Measurements from ENCODE around the gene PIGK. TPM values are rescaled to one million over a fixed set of nuclear protein-coding genes. Genes with fewer than 3 reads are reported as not detected.

Gene PIGK
- 27.6 and 35.1 TPM in 2 replicates for total RNA-seq

DNA sequence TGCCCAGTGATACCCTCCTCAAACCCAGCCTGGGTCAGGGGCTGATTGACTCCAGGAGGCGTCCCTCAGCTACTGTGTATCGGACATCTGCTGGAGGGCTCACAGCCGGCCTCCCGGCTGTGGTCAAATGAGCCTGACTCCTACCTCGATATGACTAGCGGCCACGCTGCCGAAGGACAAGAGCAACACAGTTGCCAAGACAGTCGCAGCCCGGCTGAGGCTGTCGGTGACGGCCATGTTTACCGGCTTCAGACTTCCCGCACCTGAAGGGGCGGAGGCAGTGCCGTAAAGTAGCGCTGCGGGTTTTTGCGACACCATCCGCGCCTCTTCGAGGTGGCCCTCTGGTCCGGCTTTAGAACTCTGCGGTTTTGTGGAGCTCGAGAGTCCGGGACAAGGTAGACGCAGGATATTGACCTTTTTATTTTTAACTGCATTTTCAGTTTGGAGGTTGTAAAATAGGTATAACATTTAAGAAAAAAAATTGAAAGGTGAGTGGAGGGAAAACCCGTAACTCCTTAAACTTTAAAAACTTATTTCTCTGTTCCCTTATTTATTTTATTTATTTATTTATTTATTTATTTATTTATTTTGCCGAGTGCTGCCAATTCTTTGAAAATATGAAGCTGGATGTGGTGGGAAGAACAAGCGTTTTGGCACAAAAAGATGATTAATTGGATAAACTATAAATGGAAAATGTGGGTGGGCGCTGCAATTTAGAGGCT lies at the start of gene PIGK:
PIGK (minus strand) TSS at position 265 of the 722 bp plus-strand sequence; CDS start at position 237, 28 bp downstream.

Small RNA genes within 50 kb of the gene (small RNA-seq; reads per million reads assigned to genes)
- 4.9 reads per million, percentile 78 among the genes with 10 or more reads in this experiment for gene MIR7156

Other genes with a start within 250 kb of the PIGK start
- gene AK5, start 62.6 kb upstream of the PIGK start, total RNA-seq = 89.3 and 126 TPM in 2 replicates